ENCODE measurements around the gene PAXX. TPM values are rescaled to one million over a fixed set of nuclear protein-coding genes. Genes with fewer than 3 reads are reported as not detected.

The PAXX gene
- total RNA-seq, 4 donors from 2014 or later: 22.0 to 37.0 (median 31.6) TPM

GRCh38 chr9:136949817-136950655 lies 42.2 kb upstream of the PAXX start:
- DNase-seq (ENCODE audit: low spot score) (peak; percentile 94), ATAC-seq (ENCODE audit: low FRiP score) (peak; percentile 70)
- TF ChIP-seq, protein P1, sequence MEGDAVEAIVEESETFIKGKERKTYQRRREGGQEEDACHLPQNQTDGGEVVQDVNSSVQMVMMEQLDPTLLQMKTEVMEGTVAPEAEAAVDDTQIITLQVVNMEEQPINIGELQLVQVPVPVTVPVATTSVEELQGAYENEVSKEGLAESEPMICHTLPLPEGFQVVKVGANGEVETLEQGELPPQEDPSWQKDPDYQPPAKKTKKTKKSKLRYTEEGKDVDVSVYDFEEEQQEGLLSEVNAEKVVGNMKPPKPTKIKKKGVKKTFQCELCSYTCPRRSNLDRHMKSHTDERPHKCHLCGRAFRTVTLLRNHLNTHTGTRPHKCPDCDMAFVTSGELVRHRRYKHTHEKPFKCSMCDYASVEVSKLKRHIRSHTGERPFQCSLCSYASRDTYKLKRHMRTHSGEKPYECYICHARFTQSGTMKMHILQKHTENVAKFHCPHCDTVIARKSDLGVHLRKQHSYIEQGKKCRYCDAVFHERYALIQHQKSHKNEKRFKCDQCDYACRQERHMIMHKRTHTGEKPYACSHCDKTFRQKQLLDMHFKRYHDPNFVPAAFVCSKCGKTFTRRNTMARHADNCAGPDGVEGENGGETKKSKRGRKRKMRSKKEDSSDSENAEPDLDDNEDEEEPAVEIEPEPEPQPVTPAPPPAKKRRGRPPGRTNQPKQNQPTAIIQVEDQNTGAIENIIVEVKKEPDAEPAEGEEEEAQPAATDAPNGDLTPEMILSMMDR (IDR thresholded peaks at IDR 0.05): no peak

DNA sequence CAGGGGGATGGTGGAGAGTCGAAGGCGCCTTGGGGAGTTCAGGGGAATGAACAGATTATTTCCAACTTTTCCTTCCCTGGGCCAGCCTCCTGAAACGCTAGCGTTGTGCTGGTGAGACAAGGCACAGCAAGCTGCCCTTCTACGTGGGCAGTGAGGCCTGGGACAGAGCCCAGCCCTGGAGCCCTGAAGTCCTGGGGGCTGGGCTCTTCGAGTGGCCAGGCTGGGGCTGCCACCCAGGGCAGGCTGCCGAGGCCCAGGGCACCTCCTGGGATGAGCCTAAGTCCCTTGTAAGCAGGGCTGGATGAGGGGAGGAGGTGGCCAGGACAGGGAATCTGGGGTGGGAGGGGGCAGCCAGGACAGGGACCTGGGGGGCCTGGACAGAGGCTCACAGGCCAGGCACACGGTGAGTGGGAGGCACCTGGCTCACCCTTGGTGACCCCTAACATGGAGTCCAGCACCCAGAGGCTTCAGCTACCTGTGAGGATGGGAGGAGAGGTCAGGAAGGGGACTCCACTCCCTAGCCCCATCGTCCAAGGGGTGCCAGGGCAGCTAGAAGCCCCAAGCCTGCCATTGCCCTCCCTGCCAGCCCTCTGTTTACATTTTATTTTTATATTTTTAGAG lies 41.5 kb upstream of the PAXX start:
- ATAC-seq (ENCODE audit: low FRiP score) (peak; percentile 2), DNase-seq (ENCODE audit: low spot score) (no peak)
- TF ChIP-seq, protein P1 (IDR thresholded peaks at IDR 0.05): no peak

DNA sequence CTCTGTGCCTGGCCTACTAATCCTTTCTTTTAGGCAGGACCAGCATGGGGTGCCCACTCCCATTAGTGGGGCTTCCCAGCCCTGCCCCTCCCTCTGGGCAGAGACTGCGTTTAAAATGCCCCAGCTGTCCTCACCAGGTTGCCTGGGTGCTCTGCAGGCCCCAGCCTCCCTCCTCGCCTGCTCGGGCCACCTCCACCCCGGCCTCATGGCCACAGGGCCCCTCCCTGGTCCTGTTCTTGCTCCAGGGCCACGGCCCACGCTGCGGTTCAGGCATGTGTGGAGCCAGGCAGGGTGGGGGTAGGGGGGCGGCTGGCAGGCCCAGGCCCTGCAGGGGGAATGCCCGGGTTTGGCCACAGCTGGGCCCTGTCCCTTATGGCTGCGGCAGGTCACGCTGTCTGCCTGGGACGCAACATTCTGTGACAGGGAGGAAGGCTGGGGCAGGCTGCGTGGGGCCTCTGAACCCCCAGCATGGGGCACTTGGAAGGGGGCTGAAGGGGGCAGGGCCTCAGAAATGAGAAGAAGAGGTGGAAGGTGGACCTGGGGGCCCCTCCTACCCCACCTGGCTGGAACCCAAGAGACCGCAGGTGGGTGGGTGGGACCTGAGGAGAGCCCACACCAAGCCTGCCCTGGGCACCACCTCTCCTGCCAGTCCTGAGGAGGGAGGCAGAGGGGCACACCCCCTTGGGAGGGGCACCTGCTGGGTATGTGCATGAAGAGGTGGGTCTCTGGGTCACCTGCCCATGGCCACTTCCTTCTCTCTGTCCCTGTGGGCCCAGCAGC lies 40.5 kb upstream of the PAXX start, which contains the start of gene LCN12:
Gene LCN12, plus strand, starts transcription at position 733 of the 780 bp plus-strand sequence. CDS start 55 bp downstream, outside the sequence.
- no peak for ATAC-seq (ENCODE audit: low FRiP score)
- TF ChIP-seq, protein P1 (IDR thresholded peaks at IDR 0.05): no peak
- DNase-seq (ENCODE audit: low spot score): no peak

- TF ChIP-seq, protein P1 (IDR thresholded peaks at IDR 0.05): no peak
- ATAC-seq (ENCODE audit: low FRiP score) (no peak), DNase-seq (ENCODE audit: low spot score) (no peak)
These were observed 39.8 kb upstream of the PAXX start for GRCh38 chr9:136952321-136952850.

- TF ChIP-seq, protein P1 (IDR thresholded peaks at IDR 0.05): no peak
- ATAC-seq (ENCODE audit: low FRiP score) (no peak), DNase-seq (ENCODE audit: low spot score) (no peak)
These were observed 39.1 kb upstream of the PAXX start for GRCh38 chr9:136952876-136953770.

DNA sequence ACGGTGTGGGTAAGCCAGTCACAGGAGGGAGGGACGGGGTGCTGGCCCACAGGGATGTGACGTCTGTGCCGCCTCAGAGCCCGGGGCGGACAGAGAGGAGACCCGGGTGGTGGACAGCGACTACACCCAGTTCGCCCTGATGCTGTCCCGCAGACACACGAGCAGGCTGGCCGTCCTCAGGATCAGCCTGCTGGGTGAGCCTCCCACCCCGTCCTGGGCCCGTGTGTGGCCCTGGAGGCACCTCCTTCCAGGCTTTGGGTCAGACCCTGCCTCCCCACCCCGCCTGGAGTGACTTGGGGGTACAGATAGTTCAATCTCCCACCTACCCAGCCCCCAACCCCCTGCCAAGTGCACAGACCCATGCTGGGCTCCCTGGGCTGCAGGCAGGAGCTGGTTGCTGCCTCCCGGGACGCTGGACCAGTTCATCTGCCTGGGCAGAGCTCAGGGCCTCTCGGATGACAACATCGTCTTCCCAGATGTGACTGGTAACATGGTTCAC lies 38.4 kb upstream of the PAXX start:
- ATAC-seq (ENCODE audit: low FRiP score) (no peak), DNase-seq (ENCODE audit: low spot score) (no peak)
- TF ChIP-seq, protein P1 (IDR thresholded peaks at IDR 0.05): no peak
